HepG2 (cell line): ENCODE data around the gene CSTB. TPM values are rescaled to one million over a fixed set of nuclear protein-coding genes. Genes with fewer than 3 reads are reported as not detected.
A peak's percentile ranks its signal among the peaks of the same experiment; 100 is the strongest.

Experiments used
- ATAC-seq: fragments of 200-7000 bp; cut with Tn5 transposase; 3 replicates; pipeline ENCODE4 v1.9.1; 2020; ENCODE audit warnings: mild to moderate bottlenecking, moderate library complexity
- BruUV-seq: library from RNA; stranded (reverse); fragments of 400-500 nt; replicated peaks from 2 replicates; lab custom pipeline; 2021; lab: Mats Ljungman, UMichigan
- CTCF ChIA-PET: fragments of 300-600 bp; formaldehyde crosslinking; extraction: SDS; loops from one replicate; lab custom pipeline; 2021; ENCODE audit warnings: low total read pairs, inconsistent platforms, low intra/inter-chr PET ratio; lab: Yijun Ruan, JAX
- POLR2A ChIA-PET: fragments of 350-600 bp; sonication (Branson Sonifier 250); formaldehyde crosslinking; loops from one replicate; lab custom pipeline; 2020; ENCODE audit warnings: antibody characterized with exemption, inconsistent platforms; lab: Yijun Ruan, JAX
- DNase-seq: peaks from one replicate; pipeline ENCODE4 v3.0.0-alpha.2; 2015; ENCODE audit warnings: low spot score
- FAIRE-seq: peaks from 3 replicates; lab custom pipeline; 2011; peaks lifted over from hg19 to GRCh38; lab: Jason Lieb, UNC
- H2AFZ ChIP-seq: one replicate; pipeline ENCODE4 v1.6.1; 2011; ENCODE audit warnings: low read length, inconsistent platforms
- H3K27ac ChIP-seq: fragments of 300-600 bp; 3 replicates; pipeline ENCODE4 v1.8.0; 2011; ENCODE audit warnings: mixed run types, mild to moderate bottlenecking, mixed read lengths, low read length, inconsistent platforms; ENCODE audit not compliant: insufficient read depth; ENCODE audit errors: extremely low read length
- H3K27me3 ChIP-seq, 2 experiments: fragments of 200-600 bp in 1 of 2; 2 replicates in 1 of 2; 3 replicates in 1 of 2; pipeline versions ENCODE4 v1.6.0 to v1.8.0; 2011; ENCODE audit warnings: low read length in 2 of 2, mild to moderate bottlenecking in 2 of 2, moderate library complexity in 2 of 2, inconsistent platforms in 1 of 2; ENCODE audit not compliant: insufficient read depth in 2 of 2, control insufficient read depth in 1 of 2
- H3K36me3 ChIP-seq, 2 experiments: fragments of 200-600 bp in 1 of 2; replicated peaks in 1 of 2; 2 replicates in 1 of 2; 3 replicates in 1 of 2; pipeline versions ENCODE4 v1.5.1 to v1.8.0; 2011; ENCODE audit warnings: low read length in 2 of 2, inconsistent platforms in 1 of 2; ENCODE audit not compliant: insufficient read depth in 2 of 2, control insufficient read depth in 1 of 2
- H3K4me1 ChIP-seq: 2 replicates; pipeline ENCODE4 v1.5.1; 2012; ENCODE audit warnings: low read length, inconsistent platforms; ENCODE audit not compliant: insufficient read depth
- H3K4me2 ChIP-seq: 2 replicates; pipeline ENCODE4 v1.6.0; 2011; ENCODE audit warnings: low read depth, low read length, inconsistent platforms
- H3K4me3 ChIP-seq, 3 experiments: fragments of 200-600 bp in 1 of 3; sonication (generic), shearing (Covaris generic) in 1 of 3; replicated peaks in 1 of 3; 2 replicates each; pipeline ENCODE4 v1.5.1; 2011 to 2016; ENCODE audit warnings: low read length in 3 of 3, inconsistent platforms in 2 of 3, low read depth in 2 of 3, mild to moderate bottlenecking in 2 of 3, control low read depth in 1 of 3, mixed read lengths in 1 of 3; ENCODE audit not compliant: insufficient read depth in 1 of 3
- H3K79me2 ChIP-seq: one replicate; pipeline ENCODE4 v1.6.1; 2011; ENCODE audit warnings: low read length, inconsistent platforms; ENCODE audit not compliant: insufficient read depth
- H3K9ac ChIP-seq: 2 replicates; pipeline ENCODE4 v1.6.0; 2011; ENCODE audit warnings: mild to moderate bottlenecking, low read depth, low read length, inconsistent platforms; ENCODE audit not compliant: insufficient read depth
- H3K9me3 ChIP-seq: 2 replicates; pipeline ENCODE4 v1.5.1; 2012; ENCODE audit warnings: mild to moderate bottlenecking, low read length
- H4K20me1 ChIP-seq: 2 replicates; pipeline ENCODE4 v1.6.0; 2011; ENCODE audit warnings: inconsistent platforms, mild to moderate bottlenecking, low read length, moderate library complexity; ENCODE audit not compliant: insufficient read depth
- FOXA1 ChIP-seq, 2 experiments: fragments of 450-650 bp in 1 of 2; sonication (generic) in 1 of 2; formaldehyde crosslinking in 1 of 2; IDR thresholded peaks; 2 replicates each; pipeline versions ENCODE4 v1.4.0 to v1.6.1; 2016 to 2020; ENCODE audit warnings: missing genetic modification reagents in 1 of 2
- HES4 ChIP-seq: sonication (generic); formaldehyde crosslinking; IDR thresholded peaks from 2 replicates; pipeline ENCODE4 v1.9.0; 2021; ENCODE audit warnings: mild to moderate bottlenecking, missing genetic modification reagents, borderline replicate concordance
- IKZF4 ChIP-seq: sonication (generic); formaldehyde crosslinking; IDR thresholded peaks from 2 replicates; pipeline ENCODE4 v1.5.1; 2020; ENCODE audit warnings: borderline replicate concordance, mild to moderate bottlenecking, low read depth, missing genetic modification reagents; ENCODE audit errors: not compliant biosample characterization
- LRRFIP1 ChIP-seq: sonication (generic); formaldehyde crosslinking; conservative IDR thresholded peaks from 2 replicates; pipeline ENCODE4 v1.4.0; 2020; ENCODE audit warnings: missing genetic modification reagents
- MIER2 ChIP-seq: IDR thresholded peaks from 2 replicates; pipeline ENCODE4 v1.6.1; 2016; ENCODE audit warnings: missing biosample characterization, missing genetic modification reagents
- STAG1 ChIP-seq: sonication (generic); formaldehyde crosslinking; IDR thresholded peaks from 2 replicates; pipeline ENCODE4 v1.4.0; 2020; ENCODE audit warnings: missing genetic modification reagents
- U2AF1 ChIP-seq: fragments of 200-400 bp; formaldehyde crosslinking; optimal IDR thresholded peaks from 2 replicates; pipeline ENCODE3; 2017; ENCODE audit warnings: mild to moderate bottlenecking, low read depth, low read length
- ZFP36L1 ChIP-seq: sonication (generic); formaldehyde crosslinking; IDR thresholded peaks from 2 replicates; pipeline ENCODE4 v1.8.0; 2022; ENCODE audit warnings: mild to moderate bottlenecking, missing genetic modification reagents, moderate library complexity
- ZNF24 ChIP-seq: fragments of 450-650 bp; IDR thresholded peaks from 2 replicates; pipeline ENCODE4 v1.6.1; 2017; ENCODE audit warnings: antibody characterized with exemption, mild to moderate bottlenecking
- ZNF333 ChIP-seq: sonication (generic); formaldehyde crosslinking; IDR thresholded peaks from 2 replicates; pipeline ENCODE4 v1.4.0; 2020; ENCODE audit warnings: mild to moderate bottlenecking, missing genetic modification reagents, borderline replicate concordance
- ZNF552 ChIP-seq: sonication (generic); formaldehyde crosslinking; IDR thresholded peaks from 2 replicates; pipeline ENCODE4 v1.9.0; 2022; ENCODE audit warnings: missing genetic modification reagents, mild to moderate bottlenecking, borderline replicate concordance
- WGBS: methylation state at CpG from one replicate; pipeline ENCODE4 v1.1.6; 2017; ENCODE audit warnings: low lambda C conversion rate; 5-methylcytosine and 5-hydroxymethylcytosine counted together
- in situ Hi-C: cut with HindIII; loops from 2 replicates; pipeline ENCODE4 v1.10.0; 2017; ENCODE audit warnings: low pct_unique_long_range_greater_than_20kb; ENCODE audit not compliant: extremely low pct_ligation_motif_present
- intact Hi-C: fragments of 100-400 bp; cut with micrococcal nuclease; formaldehyde crosslinking; loops from one replicate; pipeline ENCODE4 v1.10.0; 2022; ENCODE audit not compliant: unreplicated experiment
- polyA plus RNA-seq, 8 experiments: library from polyadenylated mRNA; depleted of rRNA in 3 of 8; stranded (reverse) in 7 of 8; unstranded in 1 of 8; fragments of >200 nt; fragmentation: Illumina TruSeq in 4 of 8; extraction: Trizol in 4 of 8; gene quantifications; 2 replicates each; pipeline versions ENCODE4 v1.2.1 to v1.2.3, GENCODE V29; 2011 to 2016; ENCODE audit warnings: low read depth in 4 of 8, missing spikeins in 1 of 8, mixed read lengths in 1 of 8; ENCODE audit not compliant: insufficient read depth in 1 of 8
- total RNA-seq, 5 experiments: library from RNA; depleted of rRNA; stranded (reverse); fragments of >200 nt; fragmentation: Illumina TruSeq; extraction: Trizol; gene quantifications; 2 replicates each; pipeline ENCODE4 v1.2.3, GENCODE V29; 2016; ENCODE audit warnings: low read depth in 1 of 5
- TF ChIP-seq, protein P1 (sequence below): sonication (generic); formaldehyde crosslinking; IDR thresholded peaks from 2 replicates; pipeline ENCODE4 v1.5.0; 2020; ENCODE audit warnings: missing genetic modification reagents

The CSTB gene
- total and polyA plus RNA-seq, 2 of the 13 experiments (the other 11 are each of a cell fraction or from before 2014, with no cell fraction given): 11.7 to 94.1 TPM

- intact Hi-C loops (no loop called here), in situ Hi-C loops (no loop called here)
- Histone ChIP-seq H3K4me1 (peaks cover 69% of the 10 kb centered on the region), H3K9me3 (no peaks in the 10 kb centered on the region), H3K27me3 (no peaks in the 10 kb centered on the region; a peak in 1 of 5 replicates), H3K79me2 (peaks cover 73% of the 10 kb centered on the region), H3K4me3 (peak overlapping the region; percentile 75 to 96 (median 82)), H4K20me1 (no peaks in the 10 kb centered on the region), H3K27ac (peak overlapping the region; percentile 93), H3K9ac (peak overlapping the region; percentile 86), H3K4me2 (peak overlapping the region; percentile 96), H3K36me3 (peaks cover 5 to 13% of the 10 kb centered on the region in 2 experiments; a peak in 3 of 5 replicates), H2AFZ (no peak overlapping the region)
- peak; percentile 73 for ATAC-seq
- 0% methylated on average over 7 of the region's 59 CpGs for WGBS
- DNase-seq: peak; percentile 85
- peak; percentile 76 for FAIRE-seq
- POLR2A ChIA-PET: interaction anchor here (0.6 to 5.5 kb wide), 20 partner anchors 7 to 640 kb away, joined by 3 to 43 read pairs (median 8); partner anchors contain the start of genes HSF2BP, PDXK, RRP1 and RRP1B
- no TSS peak for BruUV-seq
- CTCF ChIA-PET: no interaction called here
- TF ChIP-seq ZNF24: no peak
- no peak; the same call in none of the 2 replicates for TF ChIP-seq MIER2 (CRISPR knock-in tag)
- TF ChIP-seq ZNF333 (CRISPR knock-in tag): peak; percentile 74; the same call in 1 of the 2 replicates
- peak; percentile 92 for TF ChIP-seq HES4 (CRISPR knock-in tag)
- peak; percentile 55 for TF ChIP-seq IKZF4
- no peak; the same call in 1 of the 2 replicates for TF ChIP-seq ZNF552 (CRISPR knock-in tag)
- TF ChIP-seq ZFP36L1 (CRISPR knock-in tag): 0 out of 2 replicates have a peak, but pooled peaks have one; percentile 22
- peak; percentile 8; the same call in 1 of the 2 replicates for TF ChIP-seq STAG1 (CRISPR knock-in tag)
- TF ChIP-seq LRRFIP1 (CRISPR knock-in tag): no peak
- TF ChIP-seq U2AF1: no peak
- TF ChIP-seq, protein P1, sequence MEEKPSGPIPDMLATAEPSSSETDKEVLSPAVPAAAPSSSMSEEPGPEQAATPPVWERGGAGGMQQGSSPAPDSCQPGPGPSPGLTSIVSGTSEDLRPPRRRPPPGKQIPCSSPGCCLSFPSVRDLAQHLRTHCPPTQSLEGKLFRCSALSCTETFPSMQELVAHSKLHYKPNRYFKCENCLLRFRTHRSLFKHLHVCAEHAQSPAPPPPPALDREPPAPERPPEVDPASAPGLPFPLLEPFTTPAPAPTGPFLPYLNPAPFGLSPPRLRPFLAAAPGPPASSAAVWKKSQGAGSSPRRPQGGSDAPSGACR (CRISPR knock-in tag): peak; percentile 93; the same call in 1 of the 2 replicates
- no peak for TF ChIP-seq FOXA1 (IDR thresholded peaks at IDR 0.05)
- TF ChIP-seq FOXA1 (CRISPR knock-in tag; IDR thresholded peaks at IDR 0.05): peak; percentile 60
Measured at GRCh38 chr21:43728467-43729390, 47.4 kb downstream of the CSTB start.
